HepG2 (cell line): ENCODE measurements around the gene GJA9. TPM values are rescaled to one million over a fixed set of nuclear protein-coding genes. Genes with fewer than 3 reads are reported as not detected.

Experiments
- ZNF260 ChIP-seq: sonication (generic); formaldehyde crosslinking; IDR thresholded peaks from 2 replicates; pipeline ENCODE4 v1.4.0; 2020; ENCODE audit warnings: missing genetic modification reagents, low read depth, mild to moderate bottlenecking, borderline replicate concordance
- ZNF530 ChIP-seq: sonication (generic); formaldehyde crosslinking; IDR thresholded peaks from 2 replicates; pipeline ENCODE4 v1.5.0; 2020; ENCODE audit warnings: low read depth, mild to moderate bottlenecking, missing genetic modification reagents
- ZNF550 ChIP-seq: sonication (generic); formaldehyde crosslinking; IDR thresholded peaks from 2 replicates; pipeline ENCODE4 v1.4.0; 2020; ENCODE audit warnings: mild to moderate bottlenecking, missing genetic modification reagents, borderline replicate concordance
- polyA plus RNA-seq, 8 experiments: library from polyadenylated mRNA; depleted of rRNA in 3 of 8; stranded (reverse) in 7 of 8; unstranded in 1 of 8; fragments of >200 nt; fragmentation: Illumina TruSeq in 4 of 8; extraction: Trizol in 4 of 8; gene quantifications; 2 replicates each; pipeline versions ENCODE4 v1.2.1 to v1.2.3, GENCODE V29; 2011 to 2016; ENCODE audit warnings: low read depth in 4 of 8, missing spikeins in 1 of 8, mixed read lengths in 1 of 8; ENCODE audit not compliant: insufficient read depth in 1 of 8
- total RNA-seq, 5 experiments: library from RNA; depleted of rRNA; stranded (reverse); fragments of >200 nt; fragmentation: Illumina TruSeq; extraction: Trizol; gene quantifications; 2 replicates each; pipeline ENCODE4 v1.2.3, GENCODE V29; 2016; ENCODE audit warnings: low read depth in 1 of 5
- TF ChIP-seq, protein P1 (sequence below), 2 experiments: sonication (generic) in 1 of 2; formaldehyde crosslinking in 1 of 2; IDR thresholded peaks; 2 replicates each; pipeline versions ENCODE4 v1.4.0 to v1.6.1; 2016 to 2020; ENCODE audit warnings: borderline replicate concordance in 1 of 2, low read depth in 1 of 2, mild to moderate bottlenecking in 1 of 2, missing genetic modification reagents in 1 of 2
- TF ChIP-seq, protein P2 (sequence below), 2 experiments: sonication (generic) in 1 of 2; formaldehyde crosslinking in 1 of 2; IDR thresholded peaks; 2 replicates each; pipeline versions ENCODE4 v1.4.0 to v1.6.1; 2018 to 2020; ENCODE audit warnings: missing genetic modification reagents in 2 of 2, borderline replicate concordance in 1 of 2, low read depth in 1 of 2, mild to moderate bottlenecking in 1 of 2, missing biosample characterization in 1 of 2
- TF ChIP-seq, protein P3 (sequence below): sonication (generic); formaldehyde crosslinking; IDR thresholded peaks from 2 replicates; pipeline ENCODE4 v1.9.0; 2021; ENCODE audit warnings: mild to moderate bottlenecking, missing genetic modification reagents
- TF ChIP-seq, protein P4 (sequence below): sonication (generic); formaldehyde crosslinking; IDR thresholded peaks from 2 replicates; pipeline ENCODE4 v1.9.0; 2021; ENCODE audit warnings: missing genetic modification reagents, borderline replicate concordance
- TF ChIP-seq, protein P5 (sequence below): sonication (generic); formaldehyde crosslinking; IDR thresholded peaks from 2 replicates; pipeline ENCODE4 v1.5.0; 2020; ENCODE audit warnings: mild to moderate bottlenecking, missing genetic modification reagents

The GJA9 gene
- total and polyA plus RNA-seq, 2 of the 13 experiments (the other 11 are each of a cell fraction or from before 2014, with no cell fraction given) = 0.08 to 0.13 TPM

DNA sequence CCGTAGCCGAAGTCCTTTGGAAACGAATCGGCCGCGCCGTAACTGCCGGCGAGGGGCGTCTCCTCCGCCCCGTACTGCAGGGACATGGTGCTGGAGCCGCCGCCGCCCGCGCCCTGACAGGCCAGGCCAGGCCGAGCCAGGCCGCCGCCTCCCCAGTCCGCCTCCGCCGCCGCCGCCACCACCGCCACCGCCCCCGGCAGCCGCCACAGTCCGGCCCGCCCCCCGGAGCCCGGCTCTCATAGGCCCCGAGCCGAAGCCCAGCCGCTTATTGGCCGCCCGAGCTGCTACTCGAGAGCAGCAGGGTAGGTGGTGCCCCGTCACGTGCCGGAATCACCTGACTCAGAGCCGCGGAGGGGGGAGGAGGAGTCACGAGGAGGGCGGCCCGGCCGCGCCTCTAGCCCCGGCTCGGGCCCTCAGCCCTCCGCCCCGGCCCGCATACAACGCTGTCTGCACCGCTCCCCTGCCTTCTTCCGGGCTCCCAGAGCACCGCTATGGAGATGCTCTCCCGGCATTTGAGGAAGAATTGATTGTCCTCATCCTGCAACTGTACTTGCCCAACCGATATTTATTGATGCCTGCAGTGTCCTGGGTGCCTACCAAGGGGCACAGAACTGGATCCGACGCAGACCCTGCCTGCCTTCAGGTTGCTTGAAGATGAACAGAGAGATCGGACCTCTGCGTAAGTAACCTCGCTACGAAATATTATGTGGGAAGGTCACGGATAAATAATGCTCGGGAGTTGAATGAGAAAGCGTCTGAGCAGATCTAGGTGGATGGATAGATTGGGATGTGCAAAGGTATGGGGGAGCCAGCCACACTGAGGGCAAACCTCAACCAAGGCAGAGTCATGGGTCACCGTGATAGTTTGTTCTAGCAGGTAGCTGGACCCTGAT lies 21.6 kb downstream of the GJA9 start, which contains the start of gene RRAGC (continued):
- TF ChIP-seq, protein P1, sequence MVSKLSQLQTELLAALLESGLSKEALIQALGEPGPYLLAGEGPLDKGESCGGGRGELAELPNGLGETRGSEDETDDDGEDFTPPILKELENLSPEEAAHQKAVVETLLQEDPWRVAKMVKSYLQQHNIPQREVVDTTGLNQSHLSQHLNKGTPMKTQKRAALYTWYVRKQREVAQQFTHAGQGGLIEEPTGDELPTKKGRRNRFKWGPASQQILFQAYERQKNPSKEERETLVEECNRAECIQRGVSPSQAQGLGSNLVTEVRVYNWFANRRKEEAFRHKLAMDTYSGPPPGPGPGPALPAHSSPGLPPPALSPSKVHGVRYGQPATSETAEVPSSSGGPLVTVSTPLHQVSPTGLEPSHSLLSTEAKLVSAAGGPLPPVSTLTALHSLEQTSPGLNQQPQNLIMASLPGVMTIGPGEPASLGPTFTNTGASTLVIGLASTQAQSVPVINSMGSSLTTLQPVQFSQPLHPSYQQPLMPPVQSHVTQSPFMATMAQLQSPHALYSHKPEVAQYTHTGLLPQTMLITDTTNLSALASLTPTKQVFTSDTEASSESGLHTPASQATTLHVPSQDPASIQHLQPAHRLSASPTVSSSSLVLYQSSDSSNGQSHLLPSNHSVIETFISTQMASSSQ (IDR thresholded peaks at IDR 0.05; ENCODE audit: low read depth) = no peak
- TF ChIP-seq, protein P1 (CRISPR knock-in tag; IDR thresholded peaks at IDR 0.05; ENCODE audit: borderline replicate concordance) = no peak; the same call in 1 of the 2 replicates
- TF ChIP-seq, protein P2, sequence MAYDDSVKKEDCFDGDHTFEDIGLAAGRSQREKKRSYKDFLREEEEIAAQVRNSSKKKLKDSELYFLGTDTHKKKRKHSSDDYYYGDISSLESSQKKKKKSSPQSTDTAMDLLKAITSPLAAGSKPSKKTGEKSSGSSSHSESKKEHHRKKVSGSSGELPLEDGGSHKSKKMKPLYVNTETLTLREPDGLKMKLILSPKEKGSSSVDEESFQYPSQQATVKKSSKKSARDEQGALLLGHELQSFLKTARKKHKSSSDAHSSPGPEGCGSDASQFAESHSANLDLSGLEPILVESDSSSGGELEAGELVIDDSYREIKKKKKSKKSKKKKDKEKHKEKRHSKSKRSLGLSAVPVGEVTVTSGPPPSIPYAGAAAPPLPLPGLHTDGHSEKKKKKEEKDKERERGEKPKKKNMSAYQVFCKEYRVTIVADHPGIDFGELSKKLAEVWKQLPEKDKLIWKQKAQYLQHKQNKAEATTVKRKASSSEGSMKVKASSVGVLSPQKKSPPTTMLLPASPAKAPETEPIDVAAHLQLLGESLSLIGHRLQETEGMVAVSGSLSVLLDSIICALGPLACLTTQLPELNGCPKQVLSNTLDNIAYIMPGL (CRISPR knock-in tag; IDR thresholded peaks at IDR 0.05; ENCODE audit: borderline replicate concordance in 1 of 2, low read depth in 1 of 2) = peak in 1 of 2 experiments; percentile 53; a peak in 1 of 4 replicates
- TF ChIP-seq, protein P3, sequence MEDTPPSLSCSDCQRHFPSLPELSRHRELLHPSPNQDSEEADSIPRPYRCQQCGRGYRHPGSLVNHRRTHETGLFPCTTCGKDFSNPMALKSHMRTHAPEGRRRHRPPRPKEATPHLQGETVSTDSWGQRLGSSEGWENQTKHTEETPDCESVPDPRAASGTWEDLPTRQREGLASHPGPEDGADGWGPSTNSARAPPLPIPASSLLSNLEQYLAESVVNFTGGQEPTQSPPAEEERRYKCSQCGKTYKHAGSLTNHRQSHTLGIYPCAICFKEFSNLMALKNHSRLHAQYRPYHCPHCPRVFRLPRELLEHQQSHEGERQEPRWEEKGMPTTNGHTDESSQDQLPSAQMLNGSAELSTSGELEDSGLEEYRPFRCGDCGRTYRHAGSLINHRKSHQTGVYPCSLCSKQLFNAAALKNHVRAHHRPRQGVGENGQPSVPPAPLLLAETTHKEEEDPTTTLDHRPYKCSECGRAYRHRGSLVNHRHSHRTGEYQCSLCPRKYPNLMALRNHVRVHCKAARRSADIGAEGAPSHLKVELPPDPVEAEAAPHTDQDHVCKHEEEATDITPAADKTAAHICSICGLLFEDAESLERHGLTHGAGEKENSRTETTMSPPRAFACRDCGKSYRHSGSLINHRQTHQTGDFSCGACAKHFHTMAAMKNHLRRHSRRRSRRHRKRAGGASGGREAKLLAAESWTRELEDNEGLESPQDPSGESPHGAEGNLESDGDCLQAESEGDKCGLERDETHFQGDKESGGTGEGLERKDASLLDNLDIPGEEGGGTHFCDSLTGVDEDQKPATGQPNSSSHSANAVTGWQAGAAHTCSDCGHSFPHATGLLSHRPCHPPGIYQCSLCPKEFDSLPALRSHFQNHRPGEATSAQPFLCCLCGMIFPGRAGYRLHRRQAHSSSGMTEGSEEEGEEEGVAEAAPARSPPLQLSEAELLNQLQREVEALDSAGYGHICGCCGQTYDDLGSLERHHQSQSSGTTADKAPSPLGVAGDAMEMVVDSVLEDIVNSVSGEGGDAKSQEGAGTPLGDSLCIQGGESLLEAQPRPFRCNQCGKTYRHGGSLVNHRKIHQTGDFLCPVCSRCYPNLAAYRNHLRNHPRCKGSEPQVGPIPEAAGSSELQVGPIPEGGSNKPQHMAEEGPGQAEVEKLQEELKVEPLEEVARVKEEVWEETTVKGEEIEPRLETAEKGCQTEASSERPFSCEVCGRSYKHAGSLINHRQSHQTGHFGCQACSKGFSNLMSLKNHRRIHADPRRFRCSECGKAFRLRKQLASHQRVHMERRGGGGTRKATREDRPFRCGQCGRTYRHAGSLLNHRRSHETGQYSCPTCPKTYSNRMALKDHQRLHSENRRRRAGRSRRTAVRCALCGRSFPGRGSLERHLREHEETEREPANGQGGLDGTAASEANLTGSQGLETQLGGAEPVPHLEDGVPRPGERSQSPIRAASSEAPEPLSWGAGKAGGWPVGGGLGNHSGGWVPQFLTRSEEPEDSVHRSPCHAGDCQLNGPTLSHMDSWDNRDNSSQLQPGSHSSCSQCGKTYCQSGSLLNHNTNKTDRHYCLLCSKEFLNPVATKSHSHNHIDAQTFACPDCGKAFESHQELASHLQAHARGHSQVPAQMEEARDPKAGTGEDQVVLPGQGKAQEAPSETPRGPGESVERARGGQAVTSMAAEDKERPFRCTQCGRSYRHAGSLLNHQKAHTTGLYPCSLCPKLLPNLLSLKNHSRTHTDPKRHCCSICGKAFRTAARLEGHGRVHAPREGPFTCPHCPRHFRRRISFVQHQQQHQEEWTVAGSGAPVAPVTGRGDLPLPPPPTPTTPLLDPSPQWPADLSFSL (CRISPR knock-in tag) = no peak
- TF ChIP-seq ZNF260 (CRISPR knock-in tag) (no peak), ZNF530 (CRISPR knock-in tag) (no peak), ZNF550 (CRISPR knock-in tag) (no peak)
- TF ChIP-seq, protein P4, sequence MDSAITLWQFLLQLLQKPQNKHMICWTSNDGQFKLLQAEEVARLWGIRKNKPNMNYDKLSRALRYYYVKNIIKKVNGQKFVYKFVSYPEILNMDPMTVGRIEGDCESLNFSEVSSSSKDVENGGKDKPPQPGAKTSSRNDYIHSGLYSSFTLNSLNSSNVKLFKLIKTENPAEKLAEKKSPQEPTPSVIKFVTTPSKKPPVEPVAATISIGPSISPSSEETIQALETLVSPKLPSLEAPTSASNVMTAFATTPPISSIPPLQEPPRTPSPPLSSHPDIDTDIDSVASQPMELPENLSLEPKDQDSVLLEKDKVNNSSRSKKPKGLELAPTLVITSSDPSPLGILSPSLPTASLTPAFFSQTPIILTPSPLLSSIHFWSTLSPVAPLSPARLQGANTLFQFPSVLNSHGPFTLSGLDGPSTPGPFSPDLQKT (CRISPR knock-in tag) = no peak
- TF ChIP-seq, protein P5, sequence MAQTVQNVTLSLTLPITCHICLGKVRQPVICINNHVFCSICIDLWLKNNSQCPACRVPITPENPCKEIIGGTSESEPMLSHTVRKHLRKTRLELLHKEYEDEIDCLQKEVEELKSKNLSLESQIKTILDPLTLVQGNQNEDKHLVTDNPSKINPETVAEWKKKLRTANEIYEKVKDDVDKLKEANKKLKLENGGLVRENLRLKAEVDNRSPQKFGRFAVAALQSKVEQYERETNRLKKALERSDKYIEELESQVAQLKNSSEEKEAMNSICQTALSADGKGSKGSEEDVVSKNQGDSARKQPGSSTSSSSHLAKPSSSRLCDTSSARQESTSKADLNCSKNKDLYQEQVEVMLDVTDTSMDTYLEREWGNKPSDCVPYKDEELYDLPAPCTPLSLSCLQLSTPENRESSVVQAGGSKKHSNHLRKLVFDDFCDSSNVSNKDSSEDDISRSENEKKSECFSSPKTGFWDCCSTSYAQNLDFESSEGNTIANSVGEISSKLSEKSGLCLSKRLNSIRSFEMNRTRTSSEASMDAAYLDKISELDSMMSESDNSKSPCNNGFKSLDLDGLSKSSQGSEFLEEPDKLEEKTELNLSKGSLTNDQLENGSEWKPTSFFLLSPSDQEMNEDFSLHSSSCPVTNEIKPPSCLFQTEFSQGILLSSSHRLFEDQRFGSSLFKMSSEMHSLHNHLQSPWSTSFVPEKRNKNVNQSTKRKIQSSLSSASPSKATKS (CRISPR knock-in tag) = no peak
